GM19099 (cell line): ENCODE measurements around the gene SLC35E4.

ENCODE experiments used
- POLR2A ChIP-seq: IDR thresholded peaks from 3 replicates; pipeline ENCODE4 v1.6.1; 2011; ENCODE audit warnings: low read depth; ENCODE audit not compliant: insufficient read length; ENCODE audit errors: extremely low read depth

SLC35E4 gene

DNA sequence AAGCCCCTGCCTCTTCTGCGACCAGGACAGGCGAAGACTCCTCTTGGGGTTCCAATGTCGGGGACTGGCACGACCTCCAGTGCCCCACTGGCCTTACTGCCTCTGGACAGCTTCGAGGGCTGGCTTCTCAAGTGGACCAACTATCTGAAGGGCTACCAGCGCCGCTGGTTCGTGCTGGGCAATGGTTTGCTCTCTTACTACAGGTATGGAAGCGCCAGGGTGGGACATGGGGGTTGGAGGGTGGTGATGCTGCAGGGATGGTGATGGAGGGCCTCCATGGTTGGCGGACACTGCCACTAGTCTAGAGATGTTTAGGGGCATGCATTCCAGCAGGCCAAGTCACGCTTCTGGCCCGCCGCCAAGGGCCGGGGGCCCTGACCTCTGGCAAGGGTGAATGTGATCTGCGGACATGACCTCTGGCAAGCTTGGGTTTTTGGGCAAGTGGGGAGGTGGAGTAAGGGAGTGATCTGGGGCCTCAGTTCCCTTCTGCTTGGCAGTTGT is 59.8 kb downstream of the SLC35E4 start:
- TF ChIP-seq POLR2A: no peak

DNA sequence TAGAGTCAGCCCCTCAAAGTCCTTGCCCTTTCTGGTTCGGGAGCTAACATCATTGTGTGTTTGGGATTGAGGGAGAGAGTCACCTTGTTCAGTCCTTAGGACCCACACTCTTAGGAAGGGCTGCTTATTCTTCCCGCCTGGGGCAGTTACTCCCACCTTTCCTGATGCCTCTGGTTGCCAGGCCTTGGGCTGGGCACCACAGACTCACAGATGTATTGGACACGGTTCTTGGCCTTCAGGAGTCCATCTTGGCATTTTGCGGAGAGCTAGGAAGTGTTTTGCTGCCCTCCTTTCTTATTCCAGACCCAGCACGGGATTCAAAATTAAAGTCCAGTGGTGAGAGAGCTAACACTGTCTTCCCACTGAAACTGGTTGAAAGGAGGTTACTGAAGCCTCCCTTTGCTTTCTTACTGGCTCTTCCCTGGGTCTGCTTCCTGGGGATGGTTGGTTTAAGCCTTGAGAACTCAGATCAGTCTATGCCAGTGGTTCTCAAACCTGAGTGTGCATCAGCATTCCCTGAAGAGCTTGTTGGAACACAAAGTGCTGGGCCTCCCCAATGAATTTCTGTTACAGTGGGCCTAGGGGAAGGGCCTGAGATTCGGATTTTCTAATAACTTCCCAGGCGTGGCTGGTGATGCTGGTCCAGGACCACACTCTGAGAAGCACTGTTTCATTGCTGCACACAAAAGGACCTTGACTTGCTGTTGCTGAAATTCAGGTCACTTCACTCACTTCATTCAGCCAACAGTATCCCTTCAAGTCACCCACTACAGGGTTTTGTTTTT is 60.5 kb downstream of the SLC35E4 start:
- TF ChIP-seq POLR2A: no peak
